ENCODE measurements around the gene GNAS.

The GNAS gene

GRCh38 chr20:58930496-58930895, 78.0 kb downstream of the GNAS start:
- Histone ChIP-seq H3K79me2 (ENCODE audit: insufficient read depth, low read length) (no peaks in the 10 kb centered on the region), H3K9me3 (ENCODE audit: insufficient read depth, low read depth, low read length) (no peaks in the 10 kb centered on the region), H2AFZ (ENCODE audit: low read length) (no peak overlapping the region), H3K9me2 (replicated peaks; ENCODE audit: low read depth, low read length) (no peaks in the 10 kb centered on the region), H3K27me3 (ENCODE audit: insufficient read depth, low read length, poor library complexity, severe bottlenecking) (no peaks in the 10 kb centered on the region), H3K4me1 (ENCODE audit: insufficient read depth, low read length, poor library complexity, severe bottlenecking) (no peaks in the 10 kb centered on the region), H3K36me3 (ENCODE audit: insufficient read depth, low read length) (no peaks in the 10 kb centered on the region), H3K9ac (ENCODE audit: low read depth, low read length, poor library complexity, severe bottlenecking) (no peak overlapping the region), H3K4me2 (ENCODE audit: low read depth, low read length, poor library complexity, severe bottlenecking) (no peak overlapping the region), H3F3A (ENCODE audit: low read depth) (no peaks in the 10 kb centered on the region), H3K4me3 (ENCODE audit: low read length, poor library complexity, severe bottlenecking) (no peak overlapping the region), H4K20me1 (ENCODE audit: insufficient read depth, low read length, poor library complexity, severe bottlenecking) (no peaks in the 10 kb centered on the region)
- TF ChIP-seq EZH2phosphoT487 (IDR thresholded peaks at IDR 0.05; ENCODE audit: borderline replicate concordance) = no peak
- no peak for TF ChIP-seq CTCF (conservative IDR thresholded peaks at IDR 0.05; ENCODE audit: low read length)

GRCh38 chr20:58932170-58932569, 79.7 kb downstream of the GNAS start:
- Histone ChIP-seq H3K79me2 (ENCODE audit: insufficient read depth, low read length) (no peaks in the 10 kb centered on the region), H2AFZ (ENCODE audit: low read length) (no peak overlapping the region), H4K20me1 (ENCODE audit: insufficient read depth, low read length, poor library complexity, severe bottlenecking) (no peaks in the 10 kb centered on the region), H3K4me3 (ENCODE audit: low read length, poor library complexity, severe bottlenecking) (no peak overlapping the region), H3K9me3 (ENCODE audit: insufficient read depth, low read depth, low read length) (no peaks in the 10 kb centered on the region), H3K27me3 (ENCODE audit: insufficient read depth, low read length, poor library complexity, severe bottlenecking) (no peaks in the 10 kb centered on the region), H3K36me3 (ENCODE audit: insufficient read depth, low read length) (no peaks in the 10 kb centered on the region), H3K9ac (ENCODE audit: low read depth, low read length, poor library complexity, severe bottlenecking) (no peak overlapping the region), H3K4me1 (ENCODE audit: insufficient read depth, low read length, poor library complexity, severe bottlenecking) (no peaks in the 10 kb centered on the region), H3F3A (ENCODE audit: low read depth) (no peaks in the 10 kb centered on the region), H3K4me2 (ENCODE audit: low read depth, low read length, poor library complexity, severe bottlenecking) (no peak overlapping the region), H3K9me2 (replicated peaks; ENCODE audit: low read depth, low read length) (no peaks in the 10 kb centered on the region)
- TF ChIP-seq CTCF (conservative IDR thresholded peaks at IDR 0.05; ENCODE audit: low read length) (no peak), EZH2phosphoT487 (IDR thresholded peaks at IDR 0.05; ENCODE audit: borderline replicate concordance) (no peak)

- no peaks in the 10 kb centered on the region for H3K27me3 ChIP-seq (ENCODE audit: insufficient read depth, low read length, poor library complexity, severe bottlenecking)
- H3K9me2 ChIP-seq (replicated peaks; ENCODE audit: low read depth, low read length) = no peaks in the 10 kb centered on the region
- no peaks in the 10 kb centered on the region for H3K4me1 ChIP-seq (ENCODE audit: insufficient read depth, low read length, poor library complexity, severe bottlenecking)
- no peak overlapping the region for H2AFZ ChIP-seq (ENCODE audit: low read length)
- H3K79me2 ChIP-seq (ENCODE audit: insufficient read depth, low read length) = no peaks in the 10 kb centered on the region
- no peaks in the 10 kb centered on the region for H3K36me3 ChIP-seq (ENCODE audit: insufficient read depth, low read length)
- H3F3A ChIP-seq (ENCODE audit: low read depth) = no peaks in the 10 kb centered on the region
- H3K4me3 ChIP-seq (ENCODE audit: low read length, poor library complexity, severe bottlenecking) = no peak overlapping the region
- no peaks in the 10 kb centered on the region for H4K20me1 ChIP-seq (ENCODE audit: insufficient read depth, low read length, poor library complexity, severe bottlenecking)
- TF ChIP-seq CTCF (conservative IDR thresholded peaks at IDR 0.05; ENCODE audit: low read length) (no peak), EZH2phosphoT487 (IDR thresholded peaks at IDR 0.05; ENCODE audit: borderline replicate concordance) (no peak)
- no peak overlapping the region for H3K4me2 ChIP-seq (ENCODE audit: low read depth, low read length, poor library complexity, severe bottlenecking)
- H3K9ac ChIP-seq (ENCODE audit: low read depth, low read length, poor library complexity, severe bottlenecking) = no peak overlapping the region
- H3K9me3 ChIP-seq (ENCODE audit: insufficient read depth, low read depth, low read length) = no peaks in the 10 kb centered on the region
Observed at GRCh38 chr20:58938078-58938477, 85.6 kb downstream of the GNAS start.
